BLaER1 (cell line): ENCODE measurements around the gene BTNL3.
"Not testable (repeated sequence)": the region's sequence is repeated elsewhere in the genome, so short reads cannot be mapped to it uniquely, and the experiment has no call there.

Experiments
- H3K27ac ChIP-seq: shearing (Covaris generic); formaldehyde crosslinking; 2 replicates; pipeline ENCODE4 v1.8.1; 2022
- H3K27me3 ChIP-seq: shearing (Covaris generic); formaldehyde crosslinking; 2 replicates; pipeline ENCODE4 v1.8.1; 2022
- H3K36me3 ChIP-seq: shearing (Covaris generic); formaldehyde crosslinking; 2 replicates; pipeline ENCODE4 v1.8.1; 2022
- H3K4me1 ChIP-seq: shearing (Covaris generic); formaldehyde crosslinking; 2 replicates; pipeline ENCODE4 v1.8.1; 2022
- H3K4me2 ChIP-seq: shearing (Covaris generic); formaldehyde crosslinking; 2 replicates; pipeline ENCODE4 v1.8.1; 2022
- H3K4me3 ChIP-seq: shearing (Covaris generic); formaldehyde crosslinking; 2 replicates; pipeline ENCODE4 v1.8.1; 2022
- H3K9ac ChIP-seq: shearing (Covaris generic); formaldehyde crosslinking; 2 replicates; pipeline ENCODE4 v1.8.1; 2022
- H3K9me3 ChIP-seq: shearing (Covaris generic); formaldehyde crosslinking; 2 replicates; pipeline ENCODE4 v1.8.1; 2022
- H4K20me1 ChIP-seq: shearing (Covaris generic); formaldehyde crosslinking; 2 replicates; pipeline ENCODE4 v1.8.1; 2022
- Cebpa-rat ChIP-seq: shearing (Covaris generic); IDR thresholded peaks from 2 replicates; pipeline ENCODE4 v1.8.1; 2022

Gene BTNL3

DNA sequence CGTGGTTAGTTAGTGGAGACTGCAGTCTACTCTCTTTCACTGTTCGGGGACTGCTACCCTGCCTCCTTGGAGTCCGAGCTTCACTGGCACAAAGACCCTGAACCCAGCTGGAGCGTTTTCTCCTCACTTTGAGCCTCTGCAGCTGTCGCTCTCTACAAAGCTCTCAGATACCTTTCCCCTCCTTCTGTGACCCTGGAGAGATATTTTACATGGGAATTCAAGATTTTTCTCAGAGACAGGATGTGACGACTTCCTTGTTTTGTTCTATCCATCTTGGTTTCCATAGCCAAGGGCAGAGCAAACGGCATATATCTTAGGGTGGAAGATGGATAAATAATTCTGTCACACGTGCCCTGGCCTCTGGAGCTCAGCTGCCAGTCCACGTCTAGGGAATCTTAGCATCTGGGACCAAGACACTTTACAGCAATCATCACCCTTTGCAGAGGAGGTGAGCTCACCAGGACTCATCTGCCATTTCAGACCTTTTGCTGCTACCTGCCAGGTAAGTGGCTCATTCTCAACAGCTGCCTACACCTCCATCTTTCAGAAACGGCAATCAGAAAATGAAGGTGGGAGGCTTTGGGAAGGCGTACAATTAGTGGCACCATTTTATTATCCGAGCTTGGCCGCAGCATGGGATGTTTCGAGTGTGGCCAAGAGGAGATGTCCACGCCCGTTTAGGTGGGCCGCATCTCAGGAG lies 51.4 kb downstream of the BTNL3 start, which contains the start of gene BTNL9:
Gene BTNL9 (plus strand): TSS at position 336 of the 700 bp plus-strand sequence. CDS start 5,224 bp downstream, outside the sequence.
- Histone ChIP-seq H3K27ac (no peak within 1 kb of the TSS), H3K4me3 (no peak within 1 kb of the TSS), H3K36me3 (no peaks in the 10 kb centered on the region), H3K4me1 (peaks cover 28% of the 10 kb centered on the region), H3K4me2 (no peak within 1 kb of the TSS), H3K27me3 (no peaks in the 10 kb centered on the region), H3K9ac (no peak within 1 kb of the TSS), H3K9me3 (peaks cover 6% of the 10 kb centered on the region; the same call in 1 of the 2 replicates), H4K20me1 (no peaks in the 10 kb centered on the region)
- TF ChIP-seq Cebpa-rat: no peak

DNA sequence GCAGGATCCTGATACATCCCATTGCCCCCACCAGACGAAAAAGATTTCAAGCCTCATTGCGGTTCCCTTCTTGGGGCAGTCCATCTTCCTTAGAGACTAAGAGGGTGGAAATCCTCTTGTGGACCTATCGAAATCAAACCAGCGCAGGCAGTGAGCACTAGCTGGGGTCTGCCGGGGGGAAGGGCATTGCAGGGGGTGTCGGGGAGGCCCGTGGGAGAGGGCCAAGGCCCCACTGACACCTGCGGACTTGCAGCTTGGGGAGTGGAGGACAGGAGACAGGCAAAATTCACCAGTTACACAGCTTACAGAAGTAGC lies 51.9 kb downstream of the BTNL3 start:
- no peak overlapping the region for H3K9ac ChIP-seq
- TF ChIP-seq Cebpa-rat: no peak
- H3K4me3 ChIP-seq: no peak overlapping the region
- H3K9me3 ChIP-seq: peaks cover 6% of the 10 kb centered on the region; the same call in 1 of the 2 replicates
- no peaks in the 10 kb centered on the region for H3K27me3 ChIP-seq
- no peaks in the 10 kb centered on the region for H3K36me3 ChIP-seq
- peaks cover 33% of the 10 kb centered on the region for H3K4me1 ChIP-seq
- H3K4me2 ChIP-seq: no peak overlapping the region
- no peaks in the 10 kb centered on the region for H4K20me1 ChIP-seq
- no peak overlapping the region for H3K27ac ChIP-seq

- TF ChIP-seq Cebpa-rat: no peak
- no peak overlapping the region for H3K4me2 ChIP-seq
- no peaks in the 10 kb centered on the region for H4K20me1 ChIP-seq
- H3K27ac ChIP-seq: no peak overlapping the region
- H3K36me3 ChIP-seq: no peaks in the 10 kb centered on the region
- H3K27me3 ChIP-seq: no peaks in the 10 kb centered on the region
- no peak overlapping the region for H3K4me3 ChIP-seq
- H3K9me3 ChIP-seq: peaks cover 6% of the 10 kb centered on the region; the same call in 1 of the 2 replicates
- H3K4me1 ChIP-seq: peaks cover 35% of the 10 kb centered on the region
- H3K9ac ChIP-seq: no peak overlapping the region
Observed at GRCh38 chr5:181041043-181041442, 52.4 kb downstream of the BTNL3 start.

- H3K4me2 ChIP-seq: no peak overlapping the region
- peaks cover 6% of the 10 kb centered on the region; the same call in 1 of the 2 replicates for H3K9me3 ChIP-seq
- no peak overlapping the region for H3K27ac ChIP-seq
- no peak overlapping the region for H3K9ac ChIP-seq
- TF ChIP-seq Cebpa-rat: no peak
- no peak overlapping the region for H3K4me3 ChIP-seq
- H4K20me1 ChIP-seq: no peaks in the 10 kb centered on the region
- H3K36me3 ChIP-seq: no peaks in the 10 kb centered on the region
- no peaks in the 10 kb centered on the region for H3K27me3 ChIP-seq
- H3K4me1 ChIP-seq: peaks cover 36% of the 10 kb centered on the region
Observed at GRCh38 chr5:181042036-181042713, 53.5 kb downstream of the BTNL3 start.

- H3K4me2 ChIP-seq: no peak overlapping the region
- no peak overlapping the region for H3K9ac ChIP-seq
- H3K27me3 ChIP-seq: no peaks in the 10 kb centered on the region
- H4K20me1 ChIP-seq: no peaks in the 10 kb centered on the region
- H3K27ac ChIP-seq: no peak overlapping the region
- H3K36me3 ChIP-seq: no peaks in the 10 kb centered on the region
- no peak for TF ChIP-seq Cebpa-rat
- H3K4me3 ChIP-seq: no peak overlapping the region
- H3K9me3 ChIP-seq: peaks cover under 1% of the 10 kb centered on the region; the same call in 1 of the 2 replicates
- peaks cover 38% of the 10 kb centered on the region for H3K4me1 ChIP-seq
Observed at GRCh38 chr5:181042722-181043121, 54.1 kb downstream of the BTNL3 start.

DNA sequence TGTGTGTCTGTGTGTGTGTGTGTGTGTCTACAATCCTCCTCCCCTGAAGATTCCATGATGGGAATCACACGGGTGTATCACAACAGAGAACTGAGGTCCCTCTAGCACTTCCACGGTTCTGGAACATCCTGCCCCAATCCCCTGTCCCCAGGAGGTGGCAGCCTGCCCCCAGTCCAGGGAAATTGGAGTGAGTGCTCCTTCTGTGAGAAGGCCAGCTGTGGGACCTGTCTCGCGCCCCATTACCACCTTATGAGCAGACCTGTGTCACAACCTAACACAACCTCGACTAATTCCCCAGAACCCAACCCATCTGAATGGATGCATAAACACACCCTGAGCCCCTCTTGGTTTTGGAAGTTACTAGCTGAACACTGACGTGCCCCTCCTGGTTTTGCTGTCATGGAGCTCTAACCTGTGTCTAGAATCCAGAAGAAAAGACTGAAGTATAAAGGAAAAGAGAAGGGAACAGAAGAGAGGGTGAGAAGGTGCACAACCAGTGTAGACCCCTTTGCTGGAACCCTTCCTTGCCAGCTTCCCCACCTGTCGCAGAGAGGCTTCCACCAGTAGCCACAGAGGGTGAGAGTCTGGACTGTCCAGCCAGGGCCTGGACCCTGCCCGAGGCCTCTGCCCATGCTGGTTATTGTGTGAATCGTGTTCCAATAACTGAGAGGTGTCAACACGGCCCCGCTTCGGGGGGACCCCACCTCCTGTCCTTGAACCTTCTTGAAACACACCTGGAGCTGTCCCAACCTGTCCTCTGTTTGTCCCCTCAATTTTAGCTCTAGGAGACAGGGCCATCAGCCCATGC lies 54.8 kb downstream of the BTNL3 start:
- no peaks in the 10 kb centered on the region for H4K20me1 ChIP-seq
- H3K36me3 ChIP-seq: no peaks in the 10 kb centered on the region
- no peak overlapping the region for H3K4me3 ChIP-seq
- H3K4me2 ChIP-seq: peak overlapping the region; percentile 75
- H3K27ac ChIP-seq: no peak overlapping the region
- TF ChIP-seq Cebpa-rat: no peak
- no peaks in the 10 kb centered on the region for H3K9me3 ChIP-seq
- no peak overlapping the region for H3K9ac ChIP-seq
- H3K4me1 ChIP-seq: peaks cover 45% of the 10 kb centered on the region
- no peaks in the 10 kb centered on the region for H3K27me3 ChIP-seq

- Histone ChIP-seq H3K4me2 (peak overlapping the region; percentile 75), H3K4me3 (no peak overlapping the region), H3K4me1 (peaks cover 48% of the 10 kb centered on the region), H3K27me3 (no peaks in the 10 kb centered on the region), H3K9ac (no peak overlapping the region), H3K27ac (no peak overlapping the region), H3K9me3 (no peaks in the 10 kb centered on the region), H4K20me1 (no peaks in the 10 kb centered on the region), H3K36me3 (no peaks in the 10 kb centered on the region)
- no peak for TF ChIP-seq Cebpa-rat
Observed at GRCh38 chr5:181044093-181044599, 55.5 kb downstream of the BTNL3 start.

- no peaks in the 10 kb centered on the region for H3K36me3 ChIP-seq
- TF ChIP-seq Cebpa-rat: no peak
- peaks cover 55% of the 10 kb centered on the region for H3K4me1 ChIP-seq
- H3K27ac ChIP-seq: peak overlapping the region; percentile 52
- peak overlapping the region; percentile 27; the same call in 1 of the 2 replicates for H3K9ac ChIP-seq
- no peaks in the 10 kb centered on the region for H3K9me3 ChIP-seq
- H4K20me1 ChIP-seq: no peaks in the 10 kb centered on the region
- H3K4me2 ChIP-seq: peak overlapping the region; percentile 75
- H3K4me3 ChIP-seq: peak overlapping the region; percentile 20; the same call in 1 of the 2 replicates
- no peaks in the 10 kb centered on the region for H3K27me3 ChIP-seq
Observed at GRCh38 chr5:181044662-181045305, 56.1 kb downstream of the BTNL3 start.

DNA sequence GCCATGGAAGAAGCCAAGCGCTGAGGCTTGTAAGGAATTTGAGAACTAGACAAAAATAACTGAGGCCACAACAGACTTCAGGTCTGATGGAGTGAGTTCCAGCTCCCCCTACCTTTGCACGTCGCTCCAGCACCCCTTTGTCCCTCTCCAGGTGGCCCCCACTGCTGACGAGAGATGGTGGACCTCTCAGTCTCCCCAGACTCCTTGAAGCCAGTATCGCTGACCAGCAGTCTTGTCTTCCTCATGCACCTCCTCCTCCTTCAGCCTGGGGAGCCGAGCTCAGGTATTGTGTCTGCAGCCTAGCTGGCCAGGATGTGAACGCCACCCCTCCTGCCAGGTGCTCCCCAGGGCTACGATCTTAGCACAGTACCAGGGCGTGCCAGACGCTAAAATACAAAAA lies 56.7 kb downstream of the BTNL3 start:
- H3K4me1 ChIP-seq: peaks cover 60% of the 10 kb centered on the region
- peak overlapping the region; percentile 52 for H3K27ac ChIP-seq
- no peaks in the 10 kb centered on the region for H3K36me3 ChIP-seq
- H3K4me2 ChIP-seq: peak overlapping the region; percentile 75
- H3K27me3 ChIP-seq: no peaks in the 10 kb centered on the region
- no peaks in the 10 kb centered on the region for H4K20me1 ChIP-seq
- TF ChIP-seq Cebpa-rat: no peak
- H3K4me3 ChIP-seq: peak overlapping the region; percentile 20; the same call in 1 of the 2 replicates
- no peaks in the 10 kb centered on the region for H3K9me3 ChIP-seq
- H3K9ac ChIP-seq: peak overlapping the region; percentile 27; the same call in 1 of the 2 replicates

- not testable (repeated sequence) for H3K9ac ChIP-seq, H3K4me3 ChIP-seq, H3K27me3 ChIP-seq, H4K20me1 ChIP-seq, H3K27ac ChIP-seq, H3K9me3 ChIP-seq, H3K36me3 ChIP-seq
- Histone ChIP-seq H3K4me1 (peaks cover 65% of the 10 kb centered on the region), H3K4me2 (peak overlapping the region; percentile 75)
Observed at GRCh38 chr5:181045857-181046256, 57.2 kb downstream of the BTNL3 start.
